ENCODE results near the gene CD99. TPM values are rescaled to one million over a fixed set of nuclear protein-coding genes. Genes with fewer than 3 reads are reported as not detected.

The CD99 gene
- total RNA-seq, 1 experiment from 2014 or later, result 1,443 TPM

- no peak for DNase-seq (ENCODE audit: low spot score)
- Histone ChIP-seq H3K4me1 (ENCODE audit: insufficient read depth, low read length, poor library complexity, severe bottlenecking) (peaks cover 7% of the 10 kb centered on the region), H3K4me3 (ENCODE audit: low read depth, low read length, poor library complexity, severe bottlenecking) (no peak overlapping the region), H3K9me3 (ENCODE audit: low read depth, low read length, poor library complexity, severe bottlenecking) (no peaks in the 10 kb centered on the region), H3K36me3 (ENCODE audit: insufficient read depth, low read length, poor library complexity, severe bottlenecking) (no peaks in the 10 kb centered on the region), H3K27me3 (replicated peaks; ENCODE audit: insufficient read depth, low read depth, low read length, poor library complexity) (no peaks in the 10 kb centered on the region), H3K27ac (ENCODE audit: low read depth, low read length, poor library complexity, severe bottlenecking) (no peak overlapping the region)
- TF ChIP-seq CTCF (conservative IDR thresholded peaks at IDR 0.05; ENCODE audit: low read depth, low read length) (no peak), EZH2 (IDR thresholded peaks at IDR 0.05; ENCODE audit: borderline replicate concordance, low read depth, low read length, poor library complexity, severe bottlenecking) (no peak)
- ChIA-PET CTCF (no interaction called here), POLR2A (ENCODE audit: low non-redundant PET) (no interaction called here)
- BruUV-seq (replicated peaks), result no TSS peak
- intact Hi-C loops (cut with micrococcal nuclease; ENCODE audit: unreplicated experiment), result no loop called here
Observed at GRCh38 chrX:2788980-2789379, 97.9 kb downstream of the CD99 start.

GRCh38 chrX:2789569-2789968, 98.5 kb downstream of the CD99 start:
- no peak for DNase-seq (ENCODE audit: low spot score)
- Histone ChIP-seq H3K27ac (ENCODE audit: low read depth, low read length, poor library complexity, severe bottlenecking) (no peak overlapping the region), H3K27me3 (replicated peaks; ENCODE audit: insufficient read depth, low read depth, low read length, poor library complexity) (no peaks in the 10 kb centered on the region), H3K4me1 (ENCODE audit: insufficient read depth, low read length, poor library complexity, severe bottlenecking) (peaks cover 7% of the 10 kb centered on the region), H3K9me3 (ENCODE audit: low read depth, low read length, poor library complexity, severe bottlenecking) (no peaks in the 10 kb centered on the region), H3K36me3 (ENCODE audit: insufficient read depth, low read length, poor library complexity, severe bottlenecking) (no peaks in the 10 kb centered on the region), H3K4me3 (ENCODE audit: low read depth, low read length, poor library complexity, severe bottlenecking) (no peak overlapping the region)
- intact Hi-C loops (cut with micrococcal nuclease; ENCODE audit: unreplicated experiment), result no loop called here
- TF ChIP-seq CTCF (conservative IDR thresholded peaks at IDR 0.05; ENCODE audit: low read depth, low read length) (no peak), EZH2 (IDR thresholded peaks at IDR 0.05; ENCODE audit: borderline replicate concordance, low read depth, low read length, poor library complexity, severe bottlenecking) (no peak)
- ChIA-PET CTCF (no interaction called here), POLR2A (ENCODE audit: low non-redundant PET) (no interaction called here)
- no TSS peak for BruUV-seq (replicated peaks)

Other genes with a start within 250 kb of the CD99 start
- 28.1 and 30.2 TPM in 2 replicates for gene DHRSX, start 190.3 kb upstream of the CD99 start, total RNA-seq (2021)
- 37.6 and 46.5 TPM in 2 replicates for gene ZBED1, start 190.3 kb upstream of the CD99 start, total RNA-seq (2021)
- 7.5 and 7.7 TPM in 2 replicates for gene XG, start 60.7 kb downstream of the CD99 start, total RNA-seq (2021)
- gene GYG2, start 137.6 kb downstream of the CD99 start, total RNA-seq (2021), result 39.8 and 59.7 TPM in 2 replicates
- gene ARSD, start 238.0 kb downstream of the CD99 start, total RNA-seq (2021), result 1.2 and 1.6 TPM in 2 replicates